Midbrain (tissue), 1 donor: ENCODE results near the gene ORC3.
"Not testable (repeated sequence)": the region's sequence is repeated elsewhere in the genome, so short reads cannot be mapped to it uniquely, and the experiment has no call there.

Experiments
- DNase-seq: peaks from one replicate; lab custom pipeline; 2025; lab: John Stamatoyannopoulos, UW

Gene ORC3

DNA sequence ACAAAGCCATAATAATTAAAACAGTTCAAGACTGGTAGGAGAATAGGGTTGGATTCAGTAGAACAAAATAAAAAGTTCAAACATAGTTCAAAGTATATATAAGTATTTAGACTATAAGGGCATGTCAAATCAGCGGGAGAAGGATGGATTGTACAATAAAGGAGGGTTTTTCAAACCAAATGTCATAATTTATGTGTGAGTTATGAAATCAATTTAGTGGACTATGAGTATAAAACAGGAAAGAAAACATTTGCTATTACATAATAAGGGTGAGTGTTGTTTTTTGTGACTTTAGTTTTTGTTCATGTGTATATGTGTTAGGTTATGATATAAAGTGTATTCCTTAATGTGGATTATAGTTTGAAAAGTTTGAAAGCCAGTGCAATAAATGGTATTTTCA lies 10.6 kb downstream of the ORC3 start:
- DNase-seq = no peak

DNA sequence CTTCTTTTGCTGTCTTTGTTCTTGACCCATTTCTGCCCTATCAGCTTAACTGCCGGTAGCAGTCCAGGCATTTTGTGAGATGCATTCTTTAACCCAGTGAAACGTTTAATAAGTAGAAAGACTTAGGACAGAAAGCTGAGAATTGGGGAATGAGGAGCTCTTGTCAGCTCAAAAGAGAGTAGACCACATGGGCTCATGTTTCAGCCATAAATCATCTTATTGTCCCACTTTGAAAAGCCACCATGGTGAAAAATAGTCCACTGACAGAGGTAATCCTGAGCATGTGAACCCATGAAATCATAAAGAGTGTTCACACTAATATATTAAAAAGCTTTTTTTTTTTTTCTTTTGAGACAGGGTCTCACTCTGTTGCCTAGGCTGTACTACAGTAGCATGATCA lies 16.3 kb downstream of the ORC3 start:
- no peak for DNase-seq

DNA sequence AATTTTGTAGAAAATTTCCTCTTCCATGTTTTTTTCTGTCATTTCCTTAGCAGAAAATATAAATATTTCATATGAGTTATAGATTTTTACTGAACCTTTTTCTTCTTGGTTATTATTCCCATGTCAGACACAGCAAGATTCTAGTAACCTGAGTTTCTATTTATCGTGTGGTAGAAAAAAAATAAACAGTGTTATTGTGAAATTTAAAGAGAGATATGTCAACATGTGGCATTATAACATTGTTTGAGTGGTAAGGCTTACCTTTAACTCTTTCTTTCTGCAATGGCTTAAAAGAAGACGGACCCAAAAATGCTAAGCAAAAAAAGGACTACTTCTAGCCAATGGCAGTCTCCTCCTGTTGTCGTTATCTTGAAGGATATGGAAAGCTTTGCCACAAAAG lies 18.9 kb downstream of the ORC3 start:
- DNase-seq = no peak

DNA sequence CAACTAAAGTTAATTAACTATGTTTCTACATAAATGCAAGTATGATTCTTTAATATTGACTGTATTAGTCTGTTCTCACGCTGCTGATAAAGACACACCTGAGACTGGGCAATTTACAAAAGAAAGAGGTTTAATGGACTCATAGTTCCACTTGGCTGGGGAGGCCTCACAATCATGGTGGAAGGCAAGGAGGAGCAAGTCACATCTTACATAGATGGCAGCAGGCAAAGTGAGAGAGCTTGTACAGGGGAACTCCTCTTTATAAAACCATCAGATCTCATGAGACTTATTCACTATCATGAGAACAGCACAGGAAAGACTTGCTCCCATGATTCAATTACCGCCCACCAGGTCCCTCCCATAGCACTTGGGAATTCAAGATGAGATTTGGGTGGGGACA lies 23.1 kb downstream of the ORC3 start:
- not testable (repeated sequence) for DNase-seq

DNA sequence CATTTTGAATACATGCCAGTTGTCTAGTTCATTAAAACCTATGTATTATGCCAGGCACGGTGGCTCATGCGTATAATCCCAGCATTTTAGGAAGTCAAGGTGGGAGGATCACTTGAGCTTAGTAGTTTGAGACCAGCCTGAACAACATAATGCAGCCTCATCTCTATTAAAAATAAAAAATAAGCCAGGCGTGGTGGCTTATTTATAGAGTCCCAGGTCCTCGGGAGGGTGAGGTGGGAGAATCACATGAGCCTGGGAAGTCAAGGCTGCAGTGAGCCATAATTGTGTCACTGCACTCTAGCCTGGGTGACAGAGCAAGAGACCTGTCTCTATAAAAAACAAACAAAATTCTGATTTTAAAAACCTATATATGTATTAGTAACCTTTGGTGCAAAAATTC lies 27.5 kb downstream of the ORC3 start:
- DNase-seq = no peak

DNA sequence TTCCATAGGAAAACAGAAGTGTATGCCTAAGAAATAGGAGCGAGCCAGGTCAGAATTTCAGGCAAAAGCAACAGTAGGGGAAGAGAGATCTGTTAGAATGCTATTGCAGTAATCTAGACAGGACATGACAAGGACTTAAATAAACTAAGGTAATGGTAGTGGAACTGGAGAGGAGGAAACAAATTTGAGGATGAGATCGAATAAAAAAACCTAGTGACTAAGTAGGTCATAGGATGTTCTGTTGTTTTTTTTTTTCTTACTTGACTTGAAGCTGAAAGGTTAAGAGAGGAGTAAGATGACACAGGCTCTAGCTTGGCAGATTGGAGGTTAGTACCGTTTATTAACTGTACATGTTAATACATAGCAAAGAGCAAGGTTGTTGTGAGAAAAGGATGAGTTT lies 28.6 kb downstream of the ORC3 start:
- DNase-seq = no peak

DNA sequence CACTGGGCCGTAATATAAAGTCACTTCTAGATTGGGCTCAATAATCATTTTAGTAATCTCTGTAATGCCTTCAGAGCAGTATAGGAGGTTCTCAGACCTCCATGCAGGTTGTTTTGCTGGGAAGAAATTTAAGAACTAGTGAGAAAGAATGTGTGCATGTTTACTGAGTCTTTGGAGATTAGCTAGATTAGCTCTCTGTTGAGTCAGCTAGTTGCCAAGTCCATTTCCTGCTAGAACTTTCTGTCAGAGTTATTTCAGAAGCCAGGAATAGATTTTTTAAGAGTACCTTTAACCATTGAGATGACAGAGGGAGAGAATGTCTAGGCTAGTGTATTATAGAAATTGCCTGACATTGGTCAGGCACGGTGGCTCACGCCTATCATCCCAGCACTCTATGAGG lies 33.3 kb downstream of the ORC3 start:
- DNase-seq = no peak

DNA sequence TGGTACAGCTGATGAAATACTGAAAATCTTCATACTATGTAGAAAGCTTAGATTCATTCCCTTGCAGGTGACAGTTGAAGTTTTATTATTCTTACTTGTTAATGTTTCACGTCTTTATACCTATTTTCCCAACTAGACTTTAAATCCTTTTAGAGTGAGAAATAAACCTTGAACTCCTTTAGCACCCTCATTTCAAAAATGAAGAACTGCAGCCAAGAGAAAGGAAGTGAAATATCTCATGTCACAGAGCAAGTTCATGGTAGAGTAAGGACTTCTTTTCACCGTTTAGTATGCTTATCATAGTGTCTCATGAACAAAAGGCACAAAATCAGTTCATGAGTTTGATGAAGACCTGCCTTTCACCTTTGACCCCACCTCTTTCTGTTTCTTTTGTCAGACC lies 38.5 kb downstream of the ORC3 start:
- no peak for DNase-seq

DNA sequence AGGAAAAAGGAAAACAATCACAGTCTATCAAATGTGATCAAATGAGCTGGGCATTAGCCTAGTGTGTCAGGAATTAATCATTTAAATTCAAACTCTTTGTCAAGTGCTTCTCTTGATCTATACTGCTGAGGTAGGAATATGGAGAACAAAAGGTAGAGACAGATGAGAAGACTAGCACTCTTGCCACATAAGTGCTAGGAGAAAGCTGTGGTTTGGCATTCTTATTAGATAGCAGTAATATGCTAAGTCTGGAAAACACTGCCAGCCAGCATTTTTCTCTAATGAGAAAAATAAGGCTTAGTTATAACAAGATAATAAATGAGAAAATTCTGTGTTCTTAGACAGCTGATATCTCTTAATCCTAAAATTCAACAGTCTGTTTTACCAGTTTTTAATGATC lies 38.9 kb downstream of the ORC3 start:
- no peak for DNase-seq

DNA sequence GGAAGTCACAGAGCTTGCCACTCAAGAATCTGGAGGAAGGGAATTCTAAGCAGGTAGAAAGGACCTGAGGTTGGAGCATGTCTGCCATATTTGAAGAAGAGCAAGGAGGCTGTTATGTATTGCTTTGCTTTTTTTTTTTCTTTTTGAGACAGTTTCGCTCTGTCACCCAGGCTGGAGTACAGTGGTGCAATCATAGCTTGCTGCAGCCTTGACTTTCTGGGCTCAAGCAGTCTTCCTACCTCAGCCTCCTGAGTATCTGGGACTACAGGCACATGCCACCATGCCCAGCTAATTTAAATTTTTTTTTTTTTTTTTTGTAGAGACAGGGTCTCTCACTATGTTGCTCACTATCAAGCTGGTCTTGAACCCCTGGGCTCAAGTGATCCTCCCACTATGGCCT lies 40.8 kb downstream of the ORC3 start:
- no peak for DNase-seq

DNA sequence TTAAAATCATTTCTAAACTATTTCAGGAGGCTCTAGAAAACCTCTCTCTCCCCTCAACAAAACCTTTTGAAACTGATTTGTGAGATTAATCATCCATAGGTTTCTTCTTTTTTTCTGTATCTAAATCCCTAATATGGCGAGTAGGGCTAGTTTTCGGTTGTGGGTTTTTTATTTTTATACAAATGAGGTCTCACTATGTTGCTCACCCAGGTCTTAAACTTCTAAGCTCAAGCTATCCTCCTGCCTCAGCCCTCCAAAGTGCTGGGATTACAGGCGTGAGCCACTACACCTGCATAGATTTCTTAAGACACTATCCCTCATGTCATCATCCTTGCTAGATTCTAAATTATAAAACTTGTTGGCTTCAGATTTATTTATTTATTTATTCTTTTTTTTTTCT lies 43.9 kb downstream of the ORC3 start:
- DNase-seq = no peak

DNA sequence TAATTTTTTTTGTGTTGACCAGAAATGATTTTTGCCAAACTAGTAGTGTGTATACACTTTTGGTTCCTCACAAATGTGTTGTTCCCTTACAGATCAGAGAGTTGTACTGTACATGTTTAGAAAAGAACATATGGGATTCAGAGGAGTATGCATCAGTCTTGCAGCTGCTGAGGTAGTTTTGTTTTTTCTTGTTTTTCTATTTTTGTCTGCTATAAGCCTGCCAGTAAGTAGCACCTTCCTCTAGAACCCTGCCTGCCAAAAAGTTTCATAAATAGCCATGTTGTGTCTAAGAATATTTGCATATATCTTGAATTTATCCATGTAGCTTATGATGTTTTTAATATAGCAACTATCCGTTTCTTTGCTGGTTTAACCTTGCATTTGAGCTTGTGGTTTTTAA lies 46.4 kb downstream of the ORC3 start:
- no peak for DNase-seq

DNA sequence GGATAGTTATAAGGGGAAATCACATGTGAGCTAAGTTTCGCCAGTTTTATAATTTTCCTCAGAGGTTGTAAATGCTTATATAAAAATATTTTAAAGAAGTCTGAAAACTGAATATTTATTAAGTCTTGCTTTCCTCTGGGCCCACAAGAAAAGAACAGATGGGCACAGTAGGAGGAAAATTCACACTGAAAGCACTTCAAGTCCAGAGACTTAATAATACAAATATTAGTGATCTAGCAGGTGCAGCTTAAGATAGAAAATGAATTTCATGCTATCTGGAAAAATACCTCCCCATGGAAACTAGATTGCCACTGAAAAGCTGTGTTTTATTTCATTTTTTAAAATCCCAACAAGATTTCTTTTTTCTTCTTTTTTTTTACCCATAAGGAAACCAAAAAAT lies 47.2 kb downstream of the ORC3 start:
- DNase-seq = no peak

DNA sequence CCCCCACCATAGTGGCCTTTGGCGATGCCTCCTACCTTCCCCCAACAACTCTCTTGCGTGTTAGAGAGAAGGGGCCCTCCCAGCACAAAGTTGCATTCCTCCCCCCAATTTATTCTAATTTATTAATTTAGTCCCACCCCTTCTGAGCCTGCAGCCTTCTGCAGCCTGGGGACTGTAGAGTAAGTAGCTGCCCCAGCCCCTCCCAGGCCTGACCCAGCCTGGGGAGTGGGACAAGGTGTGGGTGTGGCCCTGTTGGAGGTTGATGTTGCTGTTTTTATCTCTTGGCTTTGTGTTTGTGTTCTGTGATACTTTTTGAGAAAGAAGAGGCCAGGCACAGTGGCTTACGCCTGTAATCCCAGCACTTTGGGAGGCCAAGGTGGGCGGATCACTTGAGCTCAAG lies 49.4 kb downstream of the ORC3 start:
- DNase-seq = no peak

DNA sequence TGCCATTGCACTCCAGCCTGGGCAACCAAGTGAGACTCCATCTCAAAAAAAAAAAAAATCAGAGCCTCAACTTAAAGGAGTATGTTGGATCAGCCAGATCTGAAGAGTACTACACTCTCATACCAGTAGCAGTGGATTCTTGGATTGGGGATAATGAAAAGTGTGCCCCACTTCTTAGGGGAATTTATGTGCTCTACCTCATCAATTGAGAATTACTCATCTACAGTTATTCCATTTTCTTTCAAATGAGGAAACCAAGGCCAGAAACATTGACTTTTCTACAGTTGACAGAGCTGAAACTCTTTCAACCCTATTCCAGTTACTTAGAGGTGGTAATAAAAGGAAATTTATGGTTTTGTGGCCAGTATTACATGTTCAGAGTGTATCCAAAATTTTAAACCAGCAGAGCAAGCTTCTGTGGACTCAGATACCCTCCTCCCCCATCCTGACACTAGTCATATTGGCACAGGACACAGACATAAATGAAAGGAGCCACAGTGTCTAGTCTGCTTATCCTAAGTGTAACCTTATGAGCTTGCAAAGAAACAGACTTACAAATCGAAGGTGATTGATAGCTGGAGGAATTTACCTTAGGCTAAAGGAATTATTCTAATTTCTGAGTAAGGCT lies 51.2 kb downstream of the ORC3 start:
- no peak for DNase-seq

DNA sequence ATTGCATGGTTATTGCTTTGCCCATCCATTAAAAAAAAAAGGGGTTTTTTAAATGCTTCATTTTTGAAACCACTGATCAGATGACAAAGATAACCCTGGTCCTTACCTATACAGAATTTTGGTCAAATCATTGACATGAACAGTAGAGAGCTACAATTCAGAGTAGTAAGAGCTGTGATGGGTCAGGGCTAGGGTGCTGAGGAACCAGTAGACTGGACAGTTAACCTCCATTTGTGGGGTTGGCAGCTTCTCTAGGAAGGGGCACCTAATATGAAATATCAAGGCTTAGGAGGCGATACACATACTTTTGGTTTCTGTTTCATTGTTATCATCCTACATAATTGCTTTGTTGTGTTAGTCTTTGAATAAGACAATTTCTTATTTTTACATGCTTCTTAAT lies 55.1 kb downstream of the ORC3 start:
- no peak for DNase-seq

DNA sequence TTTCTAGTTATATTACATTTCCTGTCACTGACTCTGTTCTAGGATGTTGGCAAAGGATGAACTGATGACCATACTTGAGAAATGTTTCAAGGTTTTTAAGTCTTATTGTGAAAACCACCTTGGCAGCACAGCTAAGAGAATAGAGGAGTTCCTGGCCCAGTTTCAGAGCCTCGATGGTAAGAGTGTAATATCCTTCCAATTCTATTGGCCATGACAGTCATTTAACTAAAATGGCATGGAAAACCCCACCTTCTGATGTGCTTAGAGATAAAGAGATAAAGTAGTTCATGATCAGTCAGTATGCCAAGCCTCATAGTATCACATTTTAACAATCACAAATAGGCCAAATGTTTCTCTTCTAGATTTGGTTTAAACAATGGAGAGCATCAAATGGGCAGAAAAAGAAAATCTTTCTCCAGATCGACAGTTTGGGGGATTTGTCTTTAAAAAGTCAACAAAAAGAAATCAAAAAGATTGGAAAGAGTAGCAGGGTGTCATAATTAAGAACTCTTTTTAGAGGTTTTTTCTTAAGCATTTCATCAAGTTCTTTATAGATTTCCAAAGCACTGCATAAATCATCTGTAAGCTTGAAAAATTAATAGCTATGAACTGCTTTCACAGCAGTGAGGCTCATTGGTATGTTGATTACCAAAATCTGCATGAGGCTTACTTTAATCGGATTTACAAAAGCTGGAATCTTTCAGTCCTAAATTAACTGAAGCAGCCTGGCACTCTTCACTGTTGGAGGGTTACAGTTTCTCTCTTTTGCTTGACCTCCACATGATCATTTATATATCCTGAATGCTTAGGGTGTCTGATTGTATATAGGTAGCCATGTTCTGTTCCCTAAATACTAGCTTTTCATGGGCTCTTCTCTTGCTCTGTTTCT lies 63.4 kb downstream of the ORC3 start:
- no peak for DNase-seq

DNA sequence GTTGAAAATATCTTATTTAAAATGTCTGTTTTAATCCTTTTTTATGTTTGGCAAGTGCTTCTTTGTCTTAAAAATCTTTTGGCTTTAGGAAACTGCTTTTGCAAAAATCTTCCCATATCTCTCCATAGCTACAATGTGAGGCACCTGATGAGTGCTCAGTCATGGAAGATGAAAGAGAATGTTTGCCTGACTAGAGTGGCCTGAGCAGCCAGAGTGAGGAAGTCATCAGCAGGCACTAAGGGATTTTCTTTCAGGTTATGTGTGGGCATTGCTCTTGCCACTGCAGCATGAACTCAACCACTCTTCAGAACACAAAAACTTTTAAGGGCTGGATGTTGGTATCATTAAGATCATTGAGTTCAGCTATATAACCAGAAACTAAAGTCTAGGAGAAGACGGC lies 64.2 kb downstream of the ORC3 start:
- DNase-seq = no peak

DNA sequence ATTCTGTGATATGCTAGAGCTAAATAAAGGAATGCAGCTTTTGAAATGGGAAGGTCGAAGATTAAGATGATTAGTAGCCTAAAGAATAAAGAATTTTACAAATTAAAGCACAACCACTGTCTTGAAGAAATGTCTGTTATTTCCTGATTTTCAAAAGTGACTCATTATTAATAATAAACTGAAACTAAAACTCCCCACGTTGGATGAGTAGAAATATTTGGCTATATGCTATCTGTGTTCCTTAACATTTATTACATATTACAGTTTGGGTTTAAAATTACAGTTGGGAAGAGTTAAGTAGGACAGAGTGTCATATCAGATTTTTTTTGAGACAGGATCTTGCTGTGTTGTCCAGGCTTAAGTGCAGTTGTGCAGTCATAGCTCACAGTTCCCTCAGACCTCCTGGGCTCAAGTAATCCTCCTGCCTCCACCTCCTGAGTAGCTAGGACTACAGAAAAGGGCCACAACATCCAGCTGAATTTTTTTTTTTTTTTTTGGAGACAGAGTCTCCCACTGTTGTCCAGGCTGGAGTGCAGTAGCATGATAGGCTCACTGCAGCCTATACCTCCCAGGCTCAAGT lies 65.0 kb downstream of the ORC3 start:
- no peak for DNase-seq

DNA sequence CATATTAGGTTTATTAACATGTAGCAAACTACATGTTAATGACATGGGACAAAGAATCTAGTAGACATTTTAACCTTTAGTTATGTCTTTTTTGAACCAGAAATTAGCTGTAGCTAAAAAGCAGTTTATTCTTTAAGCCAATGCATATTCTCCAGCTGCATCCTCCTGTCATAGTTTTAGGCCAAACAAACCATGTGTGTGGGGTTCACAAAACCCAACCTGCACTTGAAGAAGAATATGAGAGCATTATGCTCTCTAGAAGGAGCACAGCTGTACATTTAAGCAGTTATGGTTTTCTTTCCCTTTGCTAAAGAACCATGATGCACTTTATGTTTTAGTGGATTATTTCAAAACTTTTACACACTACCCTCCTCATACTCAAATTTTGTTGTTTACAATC lies 65.9 kb downstream of the ORC3 start:
- no peak for DNase-seq

DNA sequence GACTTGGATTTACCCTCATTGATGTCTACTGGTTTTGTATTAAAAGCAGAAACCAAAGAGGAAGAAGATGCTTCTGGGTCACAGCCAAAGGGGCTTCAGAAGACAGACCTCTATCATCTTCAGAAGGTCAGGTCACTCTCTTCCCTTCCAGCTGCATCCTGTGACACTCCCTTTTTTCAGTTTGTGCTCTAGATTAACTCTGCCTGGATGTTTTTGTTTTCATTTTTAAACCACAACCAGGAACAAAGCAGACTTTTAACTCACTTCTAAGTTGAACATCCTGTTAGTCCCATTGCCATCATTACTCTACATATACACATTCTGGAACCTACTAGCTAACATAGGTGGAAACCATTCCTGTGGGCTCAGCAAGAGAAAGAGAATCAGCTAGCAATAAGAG lies 66.9 kb downstream of the ORC3 start:
- DNase-seq = no peak

DNA sequence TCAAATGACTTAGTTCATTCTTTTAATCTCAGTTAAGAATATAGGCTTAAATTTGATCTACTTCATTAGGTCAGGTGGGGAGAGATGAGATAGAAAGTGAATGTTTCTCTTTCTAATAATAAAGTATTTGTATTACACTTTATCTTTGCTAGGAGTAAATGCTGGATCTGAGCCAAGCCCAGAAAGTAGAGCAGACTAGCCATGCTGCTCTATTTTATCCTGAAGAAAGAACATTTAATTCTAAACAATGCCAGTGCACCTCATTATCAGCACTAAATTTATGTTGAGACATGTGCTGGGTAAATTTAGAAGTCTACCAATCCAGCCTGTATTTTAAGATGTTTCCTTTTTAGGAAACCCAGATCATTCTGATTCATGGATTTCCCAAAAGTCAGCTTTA lies 68.6 kb downstream of the ORC3 start:
- DNase-seq = no peak

DNA sequence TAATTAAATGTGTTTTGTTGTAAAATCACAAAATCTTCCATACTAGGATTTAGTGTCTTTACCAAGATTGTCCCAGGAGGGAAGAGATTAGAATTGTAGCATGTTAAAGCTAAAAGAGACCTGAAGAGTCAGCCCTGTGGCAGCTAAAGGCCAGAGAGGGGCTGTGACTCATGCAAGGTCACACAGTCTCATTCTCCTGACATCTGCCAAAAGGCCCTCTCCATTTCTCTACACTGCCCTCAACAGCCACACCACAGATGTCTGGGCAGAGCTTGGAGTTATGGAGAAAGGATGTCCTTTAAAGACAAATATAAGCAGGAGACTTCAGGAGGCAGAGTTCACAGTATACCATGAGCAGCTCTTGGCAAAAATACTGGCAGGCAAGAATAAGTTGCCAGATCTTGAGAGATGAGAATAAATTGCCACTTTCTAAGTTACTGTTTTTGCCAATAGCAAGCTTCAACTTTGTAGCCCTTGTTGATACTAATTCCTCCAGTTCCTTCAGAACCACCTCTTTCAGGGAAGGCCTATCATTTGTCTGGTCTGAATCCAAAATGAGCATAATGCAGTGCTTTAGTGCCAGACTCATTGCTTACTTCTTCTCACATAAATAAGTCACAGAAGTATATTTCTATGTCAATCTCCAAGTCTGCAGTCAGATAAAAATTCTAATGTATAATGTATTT lies 70.4 kb downstream of the ORC3 start:
- no peak for DNase-seq
